SK-N-SH treated with all-trans-retinoic acid at 6 μM for 48 hours (cell line): ENCODE data around the gene TRUB1.

Experiments used
- ATAC-seq: fragments of 200-7000 bp; cut with Tn5 transposase; 3 replicates; pipeline ENCODE4 v1.9.1; 2020; ENCODE audit warnings: mild to moderate bottlenecking, moderate library complexity
- ARNTL ChIP-seq: fragments of 450-650 bp; formaldehyde crosslinking; IDR thresholded peaks from 2 replicates; pipeline ENCODE4 v1.5.0; 2020; ENCODE audit warnings: low read depth, mild to moderate bottlenecking, moderate library complexity, borderline replicate concordance
- BACH2 ChIP-seq: fragments of 250-450 bp; sonication (Bioruptor Pico); IDR thresholded peaks from 2 replicates; pipeline ENCODE4 v1.9.0; 2021; ENCODE audit warnings: mild to moderate bottlenecking, borderline replicate concordance
- CSDC2 ChIP-seq: fragments of 250-450 bp; sonication (Bioruptor Pico); IDR thresholded peaks from 2 replicates; pipeline ENCODE4 v1.5.0; 2020; ENCODE audit warnings: mild to moderate bottlenecking, moderate library complexity
- CSRNP3 ChIP-seq: fragments of 250-450 bp; sonication (Bioruptor Pico); IDR thresholded peaks from 2 replicates; pipeline ENCODE4 v1.5.1; 2021; ENCODE audit warnings: mild to moderate bottlenecking, moderate library complexity
- ESRRG ChIP-seq: fragments of 250-450 bp; sonication (Bioruptor Pico); IDR thresholded peaks from 2 replicates; pipeline ENCODE4 v1.6.1; 2021; ENCODE audit warnings: mild to moderate bottlenecking
- GLIS3 ChIP-seq: fragments of 250-450 bp; sonication (Bioruptor Pico); IDR thresholded peaks from 2 replicates; pipeline ENCODE4 v1.5.0; 2020; ENCODE audit warnings: mild to moderate bottlenecking, moderate library complexity
- OSR1 ChIP-seq: fragments of 250-450 bp; sonication (Bioruptor Pico); IDR thresholded peaks from 2 replicates; pipeline ENCODE4 v1.8.0; 2022; ENCODE audit warnings: moderate library complexity, mild to moderate bottlenecking, inconsistent platforms
- PATZ1 ChIP-seq: fragments of 250-450 bp; sonication (Bioruptor Pico); IDR thresholded peaks from 2 replicates; pipeline ENCODE4 v1.8.0; 2020; ENCODE audit warnings: mild to moderate bottlenecking, moderate library complexity, borderline replicate concordance
- PPARA ChIP-seq: fragments of 250-450 bp; sonication (Bioruptor Pico); IDR thresholded peaks from 2 replicates; pipeline ENCODE4 v1.5.0; 2020; ENCODE audit warnings: mild to moderate bottlenecking, borderline replicate concordance
- RARB ChIP-seq: fragments of 250-450 bp; sonication (Bioruptor Pico); IDR thresholded peaks from 2 replicates; pipeline ENCODE4 v1.8.0; 2021; ENCODE audit warnings: mild to moderate bottlenecking, moderate library complexity
- SNAI2 ChIP-seq: fragments of 250-450 bp; sonication (Bioruptor Pico); IDR thresholded peaks from 2 replicates; pipeline ENCODE4 v1.5.0; 2020; ENCODE audit warnings: mild to moderate bottlenecking, moderate library complexity
- TCF4 ChIP-seq: fragments of 250-450 bp; sonication (Bioruptor Pico); IDR thresholded peaks from 2 replicates; pipeline ENCODE4 v1.8.0; 2021; ENCODE audit warnings: mild to moderate bottlenecking, moderate library complexity, borderline replicate concordance
- TOX ChIP-seq: fragments of 250-450 bp; sonication (Bioruptor Pico); IDR thresholded peaks from 2 replicates; pipeline ENCODE4 v1.8.0; 2021; ENCODE audit warnings: mild to moderate bottlenecking, moderate library complexity, borderline replicate concordance
- ZC3H10 ChIP-seq: fragments of 250-450 bp; sonication (Bioruptor Pico); IDR thresholded peaks from 2 replicates; pipeline ENCODE4 v1.5.1; 2021; ENCODE audit warnings: mild to moderate bottlenecking, moderate library complexity
- ZFP3 ChIP-seq: fragments of 250-450 bp; sonication (Bioruptor Pico); IDR thresholded peaks from 2 replicates; pipeline ENCODE4 v1.5.0; 2020; ENCODE audit warnings: mild to moderate bottlenecking, moderate library complexity
- ZFP30 ChIP-seq: fragments of 450-650 bp; formaldehyde crosslinking; IDR thresholded peaks from 2 replicates; pipeline ENCODE4 v1.5.0; 2022; ENCODE audit warnings: mild to moderate bottlenecking, moderate library complexity
- ZNF565 ChIP-seq: fragments of 450-650 bp; formaldehyde crosslinking; conservative IDR thresholded peaks from 2 replicates; pipeline ENCODE4 v1.5.0; 2020; ENCODE audit warnings: low read depth, mild to moderate bottlenecking, moderate library complexity
- ZNF70 ChIP-seq: fragments of 450-650 bp; formaldehyde crosslinking; IDR thresholded peaks from 2 replicates; pipeline ENCODE4 v1.5.0; 2020; ENCODE audit warnings: mild to moderate bottlenecking, moderate library complexity
- ZNF8 ChIP-seq: fragments of 450-650 bp; formaldehyde crosslinking; IDR thresholded peaks from 2 replicates; pipeline ENCODE4 v1.5.0; 2020; ENCODE audit warnings: mild to moderate bottlenecking, moderate library complexity
- TF ChIP-seq, protein P1 (sequence below): fragments of 250-450 bp; sonication (Bioruptor Pico); IDR thresholded peaks from 2 replicates; pipeline ENCODE4 v1.8.0; 2021; ENCODE audit warnings: low read depth, mild to moderate bottlenecking, moderate library complexity, borderline replicate concordance
- TF ChIP-seq, protein P2 (sequence below): fragments of 250-450 bp; sonication (Bioruptor Pico); IDR thresholded peaks from 2 replicates; pipeline ENCODE4 v1.5.0; 2020; ENCODE audit warnings: mild to moderate bottlenecking, moderate library complexity

The TRUB1 gene

DNA sequence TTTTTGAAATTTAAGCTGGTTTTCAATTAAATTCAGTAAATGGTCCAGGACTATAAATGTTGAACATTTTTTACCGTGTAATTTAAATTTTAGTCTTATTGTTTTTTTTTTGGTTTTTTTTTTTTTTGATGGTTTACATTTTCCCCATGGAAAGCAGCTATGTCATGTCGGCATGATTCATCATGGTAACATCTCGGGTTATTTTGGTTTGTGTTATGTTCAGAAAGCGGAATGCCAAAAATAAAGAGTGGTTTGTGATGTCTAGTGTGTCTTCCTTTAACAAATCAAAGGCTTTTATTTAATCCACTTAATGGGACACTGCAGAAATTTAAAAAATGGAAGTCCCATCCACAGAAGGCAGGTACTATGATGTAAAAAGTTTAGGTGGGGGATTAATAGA, 58.5 kb downstream of the TRUB1 start:
- TF ChIP-seq OSR1 (CRISPR knock-in tag) (no peak), CSDC2 (CRISPR knock-in tag) (no peak), ZNF70 (CRISPR knock-in tag) (no peak), ZFP30 (CRISPR knock-in tag) (no peak), GLIS3 (CRISPR knock-in tag) (no peak), TCF4 (no peak), BACH2 (CRISPR knock-in tag) (no peak), PATZ1 (CRISPR knock-in tag) (no peak), RARB (CRISPR knock-in tag) (no peak), ESRRG (CRISPR knock-in tag) (no peak), ZNF8 (CRISPR knock-in tag) (no peak), ZNF565 (CRISPR knock-in tag) (no peak), PPARA (CRISPR knock-in tag) (no peak), TOX (CRISPR knock-in tag) (no peak), ARNTL (CRISPR knock-in tag) (no peak), ZFP3 (CRISPR knock-in tag) (no peak), CSRNP3 (no peak)
- ATAC-seq, result peak; percentile 50; the same call in 2 of the 3 replicates

- no peak for ATAC-seq
- no peak for TF ChIP-seq GLIS3 (CRISPR knock-in tag)
- TF ChIP-seq ZNF565 (CRISPR knock-in tag), result no peak
- TF ChIP-seq RARB (CRISPR knock-in tag), result no peak
- no peak for TF ChIP-seq ZNF8 (CRISPR knock-in tag)
- TF ChIP-seq ZFP3 (CRISPR knock-in tag), result no peak
- no peak for TF ChIP-seq BACH2 (CRISPR knock-in tag)
- no peak for TF ChIP-seq CSRNP3
- TF ChIP-seq ZFP30 (CRISPR knock-in tag), result no peak
- no peak for TF ChIP-seq TOX (CRISPR knock-in tag)
- TF ChIP-seq, protein P1, sequence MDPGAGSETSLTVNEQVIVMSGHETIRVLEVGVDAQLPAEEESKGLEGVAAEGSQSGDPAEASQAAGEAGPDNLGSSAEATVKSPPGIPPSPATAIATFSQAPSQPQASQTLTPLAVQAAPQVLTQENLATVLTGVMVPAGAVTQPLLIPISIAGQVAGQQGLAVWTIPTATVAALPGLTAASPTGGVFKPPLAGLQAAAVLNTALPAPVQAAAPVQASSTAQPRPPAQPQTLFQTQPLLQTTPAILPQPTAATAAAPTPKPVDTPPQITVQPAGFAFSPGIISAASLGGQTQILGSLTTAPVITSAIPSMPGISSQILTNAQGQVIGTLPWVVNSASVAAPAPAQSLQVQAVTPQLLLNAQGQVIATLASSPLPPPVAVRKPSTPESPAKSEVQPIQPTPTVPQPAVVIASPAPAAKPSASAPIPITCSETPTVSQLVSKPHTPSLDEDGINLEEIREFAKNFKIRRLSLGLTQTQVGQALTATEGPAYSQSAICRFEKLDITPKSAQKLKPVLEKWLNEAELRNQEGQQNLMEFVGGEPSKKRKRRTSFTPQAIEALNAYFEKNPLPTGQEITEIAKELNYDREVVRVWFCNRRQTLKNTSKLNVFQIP (CRISPR knock-in tag), result no peak
- TF ChIP-seq ESRRG (CRISPR knock-in tag), result no peak
- TF ChIP-seq, protein P2, sequence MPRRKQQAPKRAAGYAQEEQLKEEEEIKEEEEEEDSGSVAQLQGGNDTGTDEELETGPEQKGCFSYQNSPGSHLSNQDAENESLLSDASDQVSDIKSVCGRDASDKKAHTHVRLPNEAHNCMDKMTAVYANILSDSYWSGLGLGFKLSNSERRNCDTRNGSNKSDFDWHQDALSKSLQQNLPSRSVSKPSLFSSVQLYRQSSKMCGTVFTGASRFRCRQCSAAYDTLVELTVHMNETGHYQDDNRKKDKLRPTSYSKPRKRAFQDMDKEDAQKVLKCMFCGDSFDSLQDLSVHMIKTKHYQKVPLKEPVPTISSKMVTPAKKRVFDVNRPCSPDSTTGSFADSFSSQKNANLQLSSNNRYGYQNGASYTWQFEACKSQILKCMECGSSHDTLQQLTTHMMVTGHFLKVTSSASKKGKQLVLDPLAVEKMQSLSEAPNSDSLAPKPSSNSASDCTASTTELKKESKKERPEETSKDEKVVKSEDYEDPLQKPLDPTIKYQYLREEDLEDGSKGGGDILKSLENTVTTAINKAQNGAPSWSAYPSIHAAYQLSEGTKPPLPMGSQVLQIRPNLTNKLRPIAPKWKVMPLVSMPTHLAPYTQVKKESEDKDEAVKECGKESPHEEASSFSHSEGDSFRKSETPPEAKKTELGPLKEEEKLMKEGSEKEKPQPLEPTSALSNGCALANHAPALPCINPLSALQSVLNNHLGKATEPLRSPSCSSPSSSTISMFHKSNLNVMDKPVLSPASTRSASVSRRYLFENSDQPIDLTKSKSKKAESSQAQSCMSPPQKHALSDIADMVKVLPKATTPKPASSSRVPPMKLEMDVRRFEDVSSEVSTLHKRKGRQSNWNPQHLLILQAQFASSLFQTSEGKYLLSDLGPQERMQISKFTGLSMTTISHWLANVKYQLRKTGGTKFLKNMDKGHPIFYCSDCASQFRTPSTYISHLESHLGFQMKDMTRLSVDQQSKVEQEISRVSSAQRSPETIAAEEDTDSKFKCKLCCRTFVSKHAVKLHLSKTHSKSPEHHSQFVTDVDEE, result no peak
- TF ChIP-seq PPARA (CRISPR knock-in tag), result no peak
- TF ChIP-seq CSDC2 (CRISPR knock-in tag), result no peak
- TF ChIP-seq SNAI2 (CRISPR knock-in tag), result no peak
- TF ChIP-seq PATZ1 (CRISPR knock-in tag), result no peak
- TF ChIP-seq ZC3H10, result no peak
- no peak for TF ChIP-seq OSR1 (CRISPR knock-in tag)
- TF ChIP-seq TCF4, result no peak
- no peak for TF ChIP-seq ARNTL (CRISPR knock-in tag)
Observed at GRCh38 chr10:114998993-114999392, 61.0 kb downstream of the TRUB1 start.
